ENCODE measurements around the gene PLAAT4. TPM values are rescaled to one million over a fixed set of nuclear protein-coding genes. Genes with fewer than 3 reads are reported as not detected.

PLAAT4 gene
- total and polyA plus RNA-seq, 2 donors (not counting 3 experiments of a cell fraction or from before 2014, with no cell fraction given) = 0.95 to 1.7 TPM

- TF ChIP-seq EZH2 (IDR thresholded peaks at IDR 0.05; ENCODE audit: borderline replicate concordance, low read depth, low read length, severe bottlenecking) (no peak), POLR2A (IDR thresholded peaks at IDR 0.05; ENCODE audit: low read depth, low read length) (no peak), MYC (IDR thresholded peaks at IDR 0.05; ENCODE audit: low read depth, low read length) (no peak), JUN (IDR thresholded peaks at IDR 0.05; ENCODE audit: borderline replicate concordance, insufficient read depth, insufficient read length, low read depth) (no peak), POLR2AphosphoS5 (IDR thresholded peaks at IDR 0.05; ENCODE audit: insufficient read depth, low read depth, low read length) (no peak), GATA2 (IDR thresholded peaks at IDR 0.05; ENCODE audit: insufficient read depth, insufficient read length, low read depth, low read length) (no peak), FOS (IDR thresholded peaks at IDR 0.05; ENCODE audit: borderline replicate concordance, insufficient read depth, low read length) (no peak), CTCF (IDR thresholded peaks at IDR 0.05; ENCODE audit: extremely low read depth in 1 of 2, insufficient read depth in 1 of 2, low read depth in 1 of 2, low read length in 2 of 2) (no peak), MAX (IDR thresholded peaks at IDR 0.05; ENCODE audit: insufficient read depth, insufficient read length) (no peak)
- no peak overlapping the region for H3K4me3 ChIP-seq (replicated peaks in 1 of 3; ENCODE audit: insufficient read depth in 1 of 3, low read depth in 1 of 3, low read length in 3 of 3)
- H2AFZ ChIP-seq (ENCODE audit: low read depth, low read length) = no peak overlapping the region
- H3K9ac ChIP-seq (replicated peaks; ENCODE audit: extremely low read depth, insufficient read depth, low read length) = no peak overlapping the region
- dilution Hi-C loops (cut with MboI; ENCODE audit: extremely low pct_ligation_motif_present, low sequenced_read_pairs) = no loop called here
- H4K20me1 ChIP-seq (replicated peaks; ENCODE audit: control insufficient read depth, extremely low read depth, insufficient read depth, low read length) = no peaks in the 10 kb centered on the region
- intact Hi-C loops (cut with micrococcal nuclease) = no loop called here
- no TSS peak for BruUV-seq (replicated peaks)
- FAIRE-seq = no peak
- no peak overlapping the region for H3K4me2 ChIP-seq (ENCODE audit: insufficient read depth, low read length)
- peaks cover 0 to 15% of the 10 kb centered on the region in 2 experiments for H3K27me3 ChIP-seq (ENCODE audit: control insufficient read depth in 2 of 2, insufficient read depth in 2 of 2, low read length in 2 of 2)
- ChIA-PET CTCF (no interaction called here), POLR2A (no interaction called here)
- no peaks in the 10 kb centered on the region for H3K4me1 ChIP-seq (ENCODE audit: control insufficient read depth, extremely low read depth, insufficient read depth, low read length)
- H3K79me2 ChIP-seq (ENCODE audit: control insufficient read depth, insufficient read depth, low read length) = no peaks in the 10 kb centered on the region
- no peak for DNase-seq (ENCODE audit: low read depth, low spot score)
- H3K36me3 ChIP-seq (ENCODE audit: control insufficient read depth in 2 of 2, extremely low read depth in 1 of 2, insufficient read depth in 2 of 2, low read length in 2 of 2) = no peaks in the 10 kb centered on the region
- H3K9me1 ChIP-seq (replicated peaks; ENCODE audit: control insufficient read depth, extremely low read depth, insufficient read depth, low read length) = no peaks in the 10 kb centered on the region
- no peak overlapping the region for H3K27ac ChIP-seq (ENCODE audit: insufficient read depth, low read depth, low read length)
- no peaks in the 10 kb centered on the region for H3K9me3 ChIP-seq (replicated peaks; ENCODE audit: control insufficient read depth, insufficient read depth, low read length)
These were observed 35.4 kb upstream of the PLAAT4 start for GRCh38 chr11:63501236-63501635.
